Caco-2 (cell line): ENCODE data around the gene CEP112. TPM values are rescaled to one million over a fixed set of nuclear protein-coding genes. Genes with fewer than 3 reads are reported as not detected.

Source experiments
- BruUV-seq: library from RNA; stranded (reverse); fragments of 400-500 nt; replicated peaks from 2 replicates; lab custom pipeline; 2021; lab: Mats Ljungman, UMichigan
- CTCF ChIA-PET: fragments of 300-600 bp; sonication (Branson Sonifier 250); formaldehyde crosslinking; loops from one replicate; lab custom pipeline; 2022; ENCODE audit warnings: antibody characterized with exemption; lab: Charles Lee
- POLR2A ChIA-PET: fragments of 300-600 bp; sonication (Branson Sonifier 250); formaldehyde crosslinking; loops from one replicate; lab custom pipeline; 2022; ENCODE audit warnings: antibody characterized with exemption; lab: Charles Lee
- DNase-seq, 2 experiments: peaks; one replicate each; pipeline versions ENCODE4 v3.0.0 to v3.0.0-alpha.2; 2020 to 2022
- H3K27me3 ChIP-seq: replicated peaks from 2 replicates; pipeline ENCODE4 v1.6.0; 2011; ENCODE audit warnings: low read length; ENCODE audit not compliant: control insufficient read depth, insufficient read depth
- H3K36me3 ChIP-seq: 2 replicates; pipeline ENCODE4 v1.5.1; 2011; ENCODE audit warnings: low read length; ENCODE audit not compliant: control insufficient read depth, insufficient read depth
- H3K4me1 ChIP-seq: fragments of 250-450 bp; sonication (Bioruptor Pico); 2 replicates; pipeline ENCODE4 v1.5.1; 2020; ENCODE audit warnings: mild to moderate bottlenecking
- H3K4me3 ChIP-seq: 2 replicates; pipeline ENCODE4 v1.5.1; 2011; ENCODE audit warnings: low read depth, mild to moderate bottlenecking, control low read depth, low read length
- H3K9me3 ChIP-seq: fragments of 250-450 bp; sonication (Bioruptor Pico); 2 replicates; pipeline ENCODE4 v1.5.1; 2020; ENCODE audit warnings: mild to moderate bottlenecking, moderate library complexity
- H3K27ac Mint-ChIP-seq: one replicate; pipeline ENCODE4 v1.8.0; 2022; ENCODE audit warnings: mixed read lengths; ENCODE audit not compliant: unreplicated experiment
- H3K27me3 Mint-ChIP-seq: one replicate; pipeline ENCODE4 v1.8.0; 2022; ENCODE audit warnings: mixed read lengths; ENCODE audit not compliant: insufficient read depth, unreplicated experiment
- H3K36me3 Mint-ChIP-seq: one replicate; pipeline ENCODE4 v1.8.0; 2022; ENCODE audit warnings: mild to moderate bottlenecking, mixed read lengths; ENCODE audit not compliant: insufficient read depth, unreplicated experiment
- H3K4me1 Mint-ChIP-seq: one replicate; pipeline ENCODE4 v1.8.0; 2022; ENCODE audit warnings: low read depth, mixed read lengths; ENCODE audit not compliant: unreplicated experiment
- H3K4me3 Mint-ChIP-seq: one replicate; pipeline ENCODE4 v1.8.0; 2022; ENCODE audit warnings: mild to moderate bottlenecking, moderate library complexity, mixed read lengths; ENCODE audit not compliant: unreplicated experiment
- H3K9me3 Mint-ChIP-seq: one replicate; pipeline ENCODE4 v1.8.0; 2022; ENCODE audit warnings: mixed read lengths; ENCODE audit not compliant: unreplicated experiment
- intact Hi-C: fragments of 100-400 bp; cut with micrococcal nuclease; formaldehyde crosslinking; loops from one replicate; pipeline ENCODE4 v1.10.0; 2022; ENCODE audit not compliant: unreplicated experiment
- total RNA-seq: library from RNA; stranded (reverse); gene quantifications from 2 replicates; pipeline ENCODE4 v1.2.3, GENCODE V29; 2022
- TF ChIP-seq, protein P1 (sequence below), 2 experiments: fragments of 200-600 bp in 1 of 2; IDR thresholded peaks; 1 replicate in 1 of 2; 2 replicates in 1 of 2; pipeline versions ENCODE4 v1.5.1 to v1.8.0; 2011 to 2022; ENCODE audit warnings: antibody characterized with exemption in 1 of 2, control low read depth in 1 of 2, inconsistent platforms in 1 of 2, low read depth in 1 of 2, low read length in 1 of 2, mild to moderate bottlenecking in 1 of 2, moderate library complexity in 1 of 2; ENCODE audit not compliant: insufficient read depth in 1 of 2, severe bottlenecking in 1 of 2, unreplicated experiment in 1 of 2

CEP112 gene
- total RNA-seq, 1 experiment from 2014 or later = 4.7 TPM

DNA sequence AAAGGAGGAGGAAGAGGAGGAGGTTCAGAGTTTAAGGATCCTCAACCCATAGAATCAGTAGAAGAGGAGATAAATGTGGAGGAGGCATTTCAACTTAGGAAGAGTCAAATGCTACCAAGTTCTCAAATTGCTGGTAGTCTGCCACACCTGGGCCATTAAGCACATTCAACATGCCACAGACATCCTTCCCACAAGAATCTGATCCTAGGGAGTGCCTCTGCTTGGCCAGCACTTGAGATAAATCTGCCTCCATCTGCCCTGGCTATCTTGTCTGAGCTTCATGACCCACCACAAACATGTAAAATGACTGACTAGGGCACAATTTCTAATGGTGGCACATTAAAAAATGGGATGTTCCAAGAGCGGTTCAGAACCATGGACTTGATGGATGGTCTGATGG, 593.2 kb downstream of the CEP112 start:
- no peak overlapping the region for H3K4me3 Mint-ChIP-seq
- Histone ChIP-seq H3K9me3 (no peaks in the 10 kb centered on the region), H3K36me3 (no peaks in the 10 kb centered on the region), H3K4me3 (no peak overlapping the region), H3K27me3 (no peaks in the 10 kb centered on the region), H3K4me1 (peaks cover 18% of the 10 kb centered on the region)
- intact Hi-C loops = no loop called here
- H3K9me3 Mint-ChIP-seq = no peaks in the 10 kb centered on the region
- H3K27me3 Mint-ChIP-seq = no peaks in the 10 kb centered on the region
- POLR2A ChIA-PET = no interaction called here
- no peak overlapping the region for H3K27ac Mint-ChIP-seq
- H3K4me1 Mint-ChIP-seq = peaks cover 20% of the 10 kb centered on the region
- no TSS peak for BruUV-seq
- DNase-seq = no peak
- CTCF ChIA-PET = no interaction called here
- TF ChIP-seq, protein P1, sequence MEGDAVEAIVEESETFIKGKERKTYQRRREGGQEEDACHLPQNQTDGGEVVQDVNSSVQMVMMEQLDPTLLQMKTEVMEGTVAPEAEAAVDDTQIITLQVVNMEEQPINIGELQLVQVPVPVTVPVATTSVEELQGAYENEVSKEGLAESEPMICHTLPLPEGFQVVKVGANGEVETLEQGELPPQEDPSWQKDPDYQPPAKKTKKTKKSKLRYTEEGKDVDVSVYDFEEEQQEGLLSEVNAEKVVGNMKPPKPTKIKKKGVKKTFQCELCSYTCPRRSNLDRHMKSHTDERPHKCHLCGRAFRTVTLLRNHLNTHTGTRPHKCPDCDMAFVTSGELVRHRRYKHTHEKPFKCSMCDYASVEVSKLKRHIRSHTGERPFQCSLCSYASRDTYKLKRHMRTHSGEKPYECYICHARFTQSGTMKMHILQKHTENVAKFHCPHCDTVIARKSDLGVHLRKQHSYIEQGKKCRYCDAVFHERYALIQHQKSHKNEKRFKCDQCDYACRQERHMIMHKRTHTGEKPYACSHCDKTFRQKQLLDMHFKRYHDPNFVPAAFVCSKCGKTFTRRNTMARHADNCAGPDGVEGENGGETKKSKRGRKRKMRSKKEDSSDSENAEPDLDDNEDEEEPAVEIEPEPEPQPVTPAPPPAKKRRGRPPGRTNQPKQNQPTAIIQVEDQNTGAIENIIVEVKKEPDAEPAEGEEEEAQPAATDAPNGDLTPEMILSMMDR (IDR thresholded peaks at IDR 0.05; ENCODE audit: insufficient read depth in 1 of 2, low read depth in 1 of 2, low read length in 1 of 2, severe bottlenecking in 1 of 2, unreplicated experiment in 1 of 2) = no peak
- H3K36me3 Mint-ChIP-seq = no peaks in the 10 kb centered on the region

DNA sequence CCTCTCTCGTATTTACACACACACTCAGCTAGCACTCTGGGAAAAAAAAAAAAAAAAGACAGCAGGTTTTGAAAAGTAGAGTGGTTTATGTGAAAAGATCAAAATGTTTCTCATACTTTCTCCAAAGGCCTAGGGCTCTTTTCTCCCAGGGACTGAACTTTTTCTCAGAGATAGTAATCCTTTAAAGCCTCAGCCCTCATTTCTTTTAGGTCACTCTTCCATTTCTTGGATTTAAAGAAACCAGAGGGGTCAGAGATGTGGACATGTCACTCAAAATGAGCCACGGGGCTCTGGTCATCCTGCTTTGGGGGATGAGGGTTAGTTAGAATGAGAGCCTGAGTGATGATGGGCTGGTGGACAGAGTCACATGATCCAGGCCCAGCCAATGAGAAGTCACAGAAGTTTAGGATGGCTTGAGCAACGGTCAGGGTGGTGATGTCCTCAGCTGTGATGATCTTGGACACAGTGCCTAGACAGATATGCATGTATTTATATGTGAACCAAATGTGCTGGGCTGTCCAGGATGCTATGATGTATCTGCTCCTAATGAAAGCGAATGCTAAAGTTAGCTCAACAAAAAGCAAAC, 596.8 kb downstream of the CEP112 start:
- H3K9me3 Mint-ChIP-seq = no peaks in the 10 kb centered on the region
- POLR2A ChIA-PET = interaction anchor here (0.6 kb wide), 1 partner anchor 135 kb away, joined by 5 read pairs; no protein-coding TSS in a partner anchor
- DNase-seq = peak; percentile 24 to 59
- BruUV-seq = no TSS peak
- Histone ChIP-seq H3K9me3 (no peaks in the 10 kb centered on the region), H3K4me1 (peaks cover 36% of the 10 kb centered on the region), H3K4me3 (no peak overlapping the region), H3K36me3 (no peaks in the 10 kb centered on the region), H3K27me3 (no peaks in the 10 kb centered on the region)
- no peaks in the 10 kb centered on the region for H3K27me3 Mint-ChIP-seq
- H3K36me3 Mint-ChIP-seq = peaks cover 8% of the 10 kb centered on the region
- CTCF ChIA-PET = interaction anchor here (0.6 kb wide), 1 partner anchor 14 kb away, joined by 3 read pairs; no protein-coding TSS in a partner anchor
- intact Hi-C loops = no loop called here
- TF ChIP-seq, protein P1 (IDR thresholded peaks at IDR 0.05; ENCODE audit: insufficient read depth in 1 of 2, low read depth in 1 of 2, low read length in 1 of 2, severe bottlenecking in 1 of 2, unreplicated experiment in 1 of 2) = no peak
- H3K27ac Mint-ChIP-seq = peak overlapping the region; percentile 88
- H3K4me3 Mint-ChIP-seq = no peak overlapping the region
- peaks cover 34% of the 10 kb centered on the region for H3K4me1 Mint-ChIP-seq

DNA sequence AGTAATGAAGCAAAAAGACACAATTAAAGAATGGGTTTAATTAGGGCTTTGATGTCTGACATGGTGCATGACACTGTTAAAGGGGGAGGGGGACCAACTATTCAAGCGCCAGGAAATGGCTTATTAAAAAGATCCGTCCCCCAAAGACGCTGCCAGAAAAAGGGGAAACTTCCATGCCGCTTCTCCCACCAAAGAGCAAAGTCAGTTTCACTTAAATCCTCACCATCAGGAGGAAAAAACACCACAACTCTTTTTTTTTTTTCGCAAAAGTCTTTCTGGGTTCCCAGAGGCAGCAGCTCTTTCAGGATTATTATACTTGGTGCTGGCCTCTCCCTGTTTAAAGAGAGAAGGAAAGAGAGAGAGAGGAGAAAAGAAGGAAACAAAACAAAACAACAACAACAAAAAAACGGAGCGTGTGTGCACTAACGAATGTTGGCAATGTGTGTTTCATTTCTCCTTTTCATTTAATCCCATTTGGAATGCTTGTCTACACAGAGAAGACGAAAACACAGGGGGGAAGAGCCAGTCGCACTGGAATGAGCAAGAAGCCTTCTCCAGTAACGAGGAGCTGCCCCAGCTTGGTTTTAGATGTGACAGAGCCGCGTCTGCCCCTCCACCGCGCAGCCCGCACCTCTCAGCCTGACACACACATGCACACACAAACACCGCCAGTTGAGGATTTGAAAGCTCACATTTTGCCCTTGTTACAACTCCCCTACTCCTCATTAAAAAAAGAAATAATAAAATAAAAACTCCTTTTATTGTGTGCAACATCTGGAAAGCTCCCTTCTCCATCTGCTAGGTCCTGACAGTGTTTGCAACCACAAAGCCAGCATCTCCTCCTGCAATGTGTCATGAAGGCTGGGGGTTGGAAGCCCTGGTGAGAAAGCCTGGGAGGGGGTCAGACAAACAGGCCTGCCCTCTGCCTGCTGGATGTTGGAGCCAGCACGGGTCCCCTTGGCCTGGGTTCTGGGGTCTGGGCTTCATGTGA, 597.8 kb downstream of the CEP112 start:
- ChIA-PET CTCF (no interaction called here), POLR2A (interaction anchor here (0.6 kb wide), 1 partner anchor 136 kb away, joined by 5 read pairs; no protein-coding TSS in a partner anchor)
- H3K27ac Mint-ChIP-seq = peak overlapping the region; percentile 88
- DNase-seq = peak in 1 of 2 experiments; percentile 17
- no peaks in the 10 kb centered on the region for H3K9me3 Mint-ChIP-seq
- no TSS peak for BruUV-seq
- H3K36me3 Mint-ChIP-seq = peaks cover 8% of the 10 kb centered on the region
- H3K4me3 Mint-ChIP-seq = peak overlapping the region; percentile 51
- H3K9me3 ChIP-seq = no peaks in the 10 kb centered on the region
- peaks cover 43% of the 10 kb centered on the region for H3K4me1 ChIP-seq
- H3K36me3 ChIP-seq = no peaks in the 10 kb centered on the region
- peaks cover 36% of the 10 kb centered on the region for H3K4me1 Mint-ChIP-seq
- TF ChIP-seq, protein P1 (IDR thresholded peaks at IDR 0.05; ENCODE audit: insufficient read depth in 1 of 2, low read depth in 1 of 2, low read length in 1 of 2, severe bottlenecking in 1 of 2, unreplicated experiment in 1 of 2) = no peak
- H3K4me3 ChIP-seq = no peak overlapping the region
- no peaks in the 10 kb centered on the region for H3K27me3 ChIP-seq
- no peaks in the 10 kb centered on the region for H3K27me3 Mint-ChIP-seq
- intact Hi-C loops = no loop called here
